Skin epidermis (tissue), 12 donors: ENCODE results near the gene MRPS18A.
A peak's percentile ranks its signal among the peaks of the same experiment; 100 is the strongest.

Experiments
- H3K27ac ChIP-seq, 21 experiments: fragments of 200-600 bp; sonication (generic) in 11 of 21; one replicate each; pipeline ENCODE4 v1.5.0; 2020; ENCODE audit warnings: mild to moderate bottlenecking in 3 of 21, inconsistent platforms in 2 of 21, moderate library complexity in 2 of 21
- H3K4me3 ChIP-seq, 7 experiments: fragments of 200-600 bp; sonication (generic) in 2 of 7; one replicate each; pipeline ENCODE4 v1.5.0; 2020; ENCODE audit warnings: inconsistent platforms in 2 of 7, mild to moderate bottlenecking in 2 of 7, moderate library complexity in 1 of 7

Gene MRPS18A

DNA sequence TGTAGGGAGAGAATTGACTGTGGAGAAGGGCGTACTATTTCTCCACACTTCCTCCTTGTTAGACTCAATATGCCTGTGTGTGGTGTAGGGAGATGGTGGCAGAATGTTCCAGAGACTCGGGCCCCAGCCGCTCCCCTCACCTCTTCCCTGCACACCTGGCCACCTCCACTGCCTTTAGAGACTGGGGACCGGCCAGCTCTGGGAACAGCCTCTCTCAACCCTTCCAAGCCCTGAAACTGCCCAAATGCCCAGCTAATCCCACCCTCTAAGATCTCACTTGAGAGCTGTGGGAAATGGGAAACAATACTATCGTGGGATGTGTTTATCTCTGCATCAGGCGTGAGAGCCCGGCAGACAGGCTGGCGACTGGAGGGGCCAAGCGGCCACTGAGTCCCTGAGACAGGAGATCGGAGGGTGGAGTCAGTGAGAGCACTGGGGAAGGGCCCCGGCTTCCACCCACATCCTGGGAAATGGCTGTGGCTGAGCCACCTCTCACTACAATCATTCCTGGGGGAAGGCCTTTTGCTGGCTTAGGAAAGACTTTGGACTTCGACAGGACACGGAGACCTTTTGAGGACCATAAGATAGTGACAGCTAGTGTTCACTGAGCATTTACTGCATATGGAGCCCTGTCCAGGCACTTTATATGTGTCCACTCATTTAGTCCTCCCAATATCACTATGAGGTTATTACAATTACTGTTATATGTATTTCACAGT lies 31.0 kb upstream of the MRPS18A start:
- H3K27ac ChIP-seq: no peak overlapping the region
- H3K4me3 ChIP-seq: no peak overlapping the region

DNA sequence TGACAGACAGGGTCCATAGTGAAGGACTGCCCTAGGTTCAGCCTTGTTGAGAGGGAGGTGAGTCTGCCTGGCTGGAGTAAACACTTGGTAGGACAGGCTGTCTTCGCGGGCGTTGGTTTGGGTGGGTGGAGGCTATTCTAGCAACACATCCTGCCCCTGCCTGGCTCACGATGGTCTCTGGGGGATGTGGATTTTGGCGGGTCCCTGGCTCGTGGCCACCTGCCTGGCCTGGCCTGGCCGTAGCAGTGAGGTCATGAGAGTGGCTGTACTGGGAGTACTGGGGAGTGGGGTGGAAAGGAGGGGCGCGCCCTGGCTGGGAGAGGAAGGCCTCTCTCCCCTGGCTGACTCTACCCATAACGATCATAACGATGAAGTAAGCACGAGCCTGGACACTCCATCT lies 30.2 kb upstream of the MRPS18A start:
- H3K4me3 ChIP-seq: no peak overlapping the region
- H3K27ac ChIP-seq: no peak overlapping the region

DNA sequence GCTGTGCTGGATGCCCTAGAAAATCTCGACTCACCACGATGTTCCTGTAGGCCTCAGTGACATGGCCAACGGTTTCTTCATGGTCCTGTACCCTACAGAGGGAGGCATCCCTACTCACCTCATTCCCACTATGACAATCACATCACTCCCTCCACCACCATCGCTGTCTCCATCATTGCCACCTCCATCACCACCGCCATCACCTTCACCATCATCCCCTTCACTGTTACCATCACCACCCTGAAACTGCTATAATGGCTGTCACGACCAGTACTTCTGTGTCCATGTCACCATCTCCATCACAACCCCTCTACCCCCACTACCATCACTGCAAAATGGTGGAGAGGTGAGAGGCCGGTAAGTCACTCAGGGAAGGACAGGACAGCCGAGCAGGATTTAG lies 29.8 kb upstream of the MRPS18A start:
- Histone ChIP-seq H3K27ac (peak overlapping the region in 1 of 21 experiments; percentile 33), H3K4me3 (no peak overlapping the region)

DNA sequence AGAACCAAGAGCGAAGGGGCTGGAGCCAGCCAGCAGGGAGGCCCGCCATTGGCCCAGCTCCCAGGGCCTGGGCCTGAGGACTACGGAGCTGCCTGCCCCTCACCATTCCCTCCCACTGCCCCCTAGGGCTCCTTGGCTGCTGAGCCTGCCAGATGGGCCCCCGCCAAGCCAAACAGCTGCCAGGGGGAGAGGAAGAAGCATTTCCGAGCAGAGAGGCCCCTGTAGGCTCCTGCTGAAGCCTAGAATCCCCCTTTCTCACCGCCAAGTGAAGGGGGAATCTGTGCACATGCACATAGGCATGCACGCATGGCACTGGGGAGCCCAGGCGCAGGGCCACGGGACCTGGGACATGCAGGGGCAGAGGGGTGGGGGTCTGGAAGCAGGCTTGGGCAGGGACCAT lies 28.5 kb upstream of the MRPS18A start:
- no peak overlapping the region for H3K4me3 ChIP-seq
- H3K27ac ChIP-seq: no peak overlapping the region

DNA sequence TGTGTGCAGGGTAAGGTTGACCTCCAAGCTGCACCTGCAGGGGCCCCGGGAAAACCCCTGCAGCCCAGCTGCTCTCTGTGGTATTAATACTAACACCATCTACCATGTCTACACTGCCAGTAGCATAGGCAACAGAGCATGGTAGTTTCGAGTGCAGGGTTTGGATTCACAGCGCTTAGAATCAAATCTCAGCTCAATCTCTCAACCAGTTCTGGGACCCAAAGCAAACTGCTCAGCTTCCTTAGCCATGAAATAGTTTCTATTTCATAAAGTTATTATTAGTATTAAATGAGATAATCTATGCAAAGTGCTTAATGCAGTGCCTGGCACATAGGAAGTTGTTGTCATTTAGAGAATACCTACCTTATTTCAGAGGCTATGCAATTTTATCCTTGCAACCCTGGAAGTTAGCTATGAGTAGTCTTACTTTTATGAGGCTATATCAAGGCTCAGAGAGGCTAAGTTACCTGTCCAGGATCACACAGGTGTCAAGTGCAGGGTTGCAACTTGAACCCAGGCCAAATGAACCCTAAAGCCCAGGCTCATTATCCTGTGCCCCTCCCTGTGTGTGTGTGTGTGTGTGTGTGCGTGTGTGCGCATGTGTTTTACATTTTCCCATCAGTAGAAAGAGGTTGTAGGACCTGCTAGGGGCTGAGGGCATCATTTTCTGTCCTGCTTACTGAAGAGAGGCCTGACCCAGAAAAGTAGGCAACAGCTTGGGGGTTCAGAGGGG lies 27.6 kb upstream of the MRPS18A start:
- Histone ChIP-seq H3K4me3 (no peak overlapping the region), H3K27ac (peak overlapping the region in 2 of 21 experiments; percentile 3 to 33)

DNA sequence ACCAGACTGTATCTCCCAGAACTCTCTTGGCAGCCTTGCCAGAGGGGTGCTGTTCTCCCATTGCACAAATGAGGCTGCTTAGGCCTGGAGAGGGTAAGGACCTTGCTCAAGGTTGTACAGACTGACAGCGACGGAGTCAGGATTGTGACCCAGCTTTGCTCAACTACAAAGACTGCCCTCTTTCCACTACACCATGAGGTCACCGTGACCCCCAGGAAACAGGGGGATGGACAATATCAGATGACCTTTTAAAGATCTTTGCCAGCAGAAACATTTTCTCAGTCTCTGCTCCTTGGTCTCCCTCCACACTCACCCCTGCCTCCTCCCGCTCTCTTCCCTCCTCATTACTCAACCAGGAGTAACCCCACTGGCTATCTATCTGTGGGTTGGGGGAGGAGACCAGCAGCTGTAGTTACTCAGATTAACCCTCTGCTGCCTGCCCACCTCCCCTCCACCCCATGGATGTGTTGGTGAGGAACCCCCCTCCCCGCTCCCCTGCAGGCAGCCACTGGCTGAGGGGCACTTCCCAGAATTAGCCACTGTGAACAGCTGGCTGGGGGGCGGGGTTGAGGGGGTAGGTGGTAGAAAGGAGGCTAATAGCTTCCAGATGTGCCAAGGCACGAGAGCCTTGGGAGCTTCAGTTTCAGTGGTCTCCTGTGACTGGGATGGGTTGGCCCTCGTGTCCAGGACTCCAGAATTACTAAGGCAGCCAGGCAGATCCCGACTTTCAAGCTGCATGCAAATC lies 26.9 kb upstream of the MRPS18A start:
- no peak overlapping the region for H3K4me3 ChIP-seq
- H3K27ac ChIP-seq: peak overlapping the region in 2 of 21 experiments; percentile 3 to 41

DNA sequence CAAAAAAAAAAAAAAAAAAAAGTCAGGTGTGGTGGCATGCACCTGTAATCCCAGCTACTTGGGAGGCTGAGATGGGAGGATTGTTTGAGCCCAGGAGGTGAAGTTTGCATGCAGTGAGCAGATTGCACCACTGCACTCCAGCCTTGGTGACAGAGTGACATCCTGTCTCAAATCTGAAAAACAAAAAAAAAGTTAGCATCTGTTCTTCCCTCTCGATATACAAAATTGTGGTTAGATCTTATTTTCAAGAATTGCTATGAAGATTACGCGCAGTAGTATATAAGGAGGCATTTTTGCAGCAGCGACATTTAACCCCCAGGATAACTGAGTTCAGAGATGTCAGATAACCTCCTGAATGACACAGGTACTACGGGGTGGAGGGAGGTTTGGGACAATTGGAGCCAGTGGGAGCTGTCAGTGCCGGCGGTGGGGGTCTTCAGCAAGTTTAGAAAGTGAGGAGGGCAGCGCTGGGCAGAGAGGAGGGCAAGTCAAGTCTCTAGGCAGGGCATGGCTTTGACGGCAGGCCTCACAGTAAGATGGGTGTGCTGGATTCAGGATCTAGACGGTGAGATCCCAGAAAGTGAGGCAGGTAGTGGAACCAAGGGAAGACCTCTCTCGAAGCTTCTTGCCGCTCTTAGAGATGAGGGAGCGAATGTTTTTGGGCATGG lies 26.2 kb upstream of the MRPS18A start:
- Histone ChIP-seq H3K4me3 (no peak overlapping the region), H3K27ac (peak overlapping the region in 1 of 21 experiments; percentile 41)

DNA sequence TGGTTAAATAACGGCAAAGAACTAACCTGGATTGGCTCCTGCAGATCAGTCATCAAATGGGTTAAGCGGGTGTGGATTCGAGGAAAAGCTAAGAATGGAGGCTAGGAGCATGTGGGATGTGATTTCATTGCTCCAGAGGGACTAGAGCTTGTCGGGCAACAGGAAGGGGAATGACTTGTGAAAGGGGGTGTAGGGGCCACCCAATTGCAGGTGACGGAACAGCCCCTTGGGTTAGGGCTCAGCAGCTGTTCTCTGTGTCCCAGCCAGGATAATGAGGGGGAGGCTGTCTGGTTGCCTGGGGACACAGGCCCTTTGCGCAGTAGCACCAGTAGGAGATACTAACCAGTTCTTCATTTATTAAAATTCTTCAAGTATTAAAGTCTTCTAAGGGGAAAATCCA lies 25.0 kb upstream of the MRPS18A start:
- Histone ChIP-seq H3K27ac (no peak overlapping the region), H3K4me3 (no peak overlapping the region)

DNA sequence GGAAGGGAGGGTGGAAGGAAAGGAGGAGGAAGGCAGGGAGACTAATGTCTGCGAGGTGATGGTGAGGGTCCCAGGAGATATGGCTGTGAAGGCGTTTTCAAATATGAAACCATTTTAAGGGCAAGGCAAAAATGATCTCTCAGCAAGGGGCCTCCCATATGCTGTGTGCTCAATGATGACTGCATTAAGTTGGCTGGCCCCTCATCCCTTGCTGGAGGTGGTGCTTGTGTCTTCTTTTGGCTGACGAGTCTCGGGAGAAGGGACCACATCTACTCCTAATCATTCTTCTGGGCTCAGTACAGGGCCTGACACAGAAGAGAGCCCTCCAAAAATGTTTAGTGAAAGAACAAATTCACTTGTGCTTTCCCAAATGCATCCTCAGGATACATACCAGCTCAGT lies 23.0 kb upstream of the MRPS18A start:
- H3K27ac ChIP-seq: no peak overlapping the region
- no peak overlapping the region for H3K4me3 ChIP-seq

DNA sequence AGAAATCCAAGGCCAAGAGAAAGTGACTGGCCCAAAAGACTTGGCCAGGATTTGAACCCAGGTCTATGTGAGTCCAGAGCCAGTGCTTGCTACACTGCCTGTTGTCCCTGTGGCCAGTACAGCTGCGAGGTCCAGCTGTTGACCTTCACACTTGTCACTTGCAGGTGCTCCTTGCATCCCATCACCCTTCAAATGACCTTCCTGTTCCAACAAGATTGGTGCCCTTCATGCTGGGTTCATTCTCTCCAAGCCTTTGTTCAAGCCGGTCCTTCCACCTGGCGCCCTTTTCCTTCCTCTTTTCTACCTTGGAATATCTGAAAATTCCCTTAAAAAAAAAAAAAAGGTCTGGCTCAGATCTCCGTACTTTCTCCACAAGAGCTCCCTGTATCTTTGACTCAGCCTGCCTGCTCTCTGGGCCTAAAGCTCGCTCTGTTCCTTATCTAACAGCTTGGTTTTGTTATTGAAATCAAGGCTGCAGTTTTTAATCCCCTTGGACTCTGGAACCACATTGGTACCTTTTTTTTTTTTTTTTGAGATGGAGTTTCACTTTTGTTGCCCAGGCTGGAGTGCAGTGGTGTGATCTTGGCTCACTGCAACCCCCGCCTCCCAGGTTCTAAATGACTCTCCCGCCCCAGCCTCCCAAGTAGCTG lies 22.2 kb upstream of the MRPS18A start:
- Histone ChIP-seq H3K4me3 (no peak overlapping the region), H3K27ac (peak overlapping the region in 3 of 21 experiments; percentile 10 to 38 (median 19))

DNA sequence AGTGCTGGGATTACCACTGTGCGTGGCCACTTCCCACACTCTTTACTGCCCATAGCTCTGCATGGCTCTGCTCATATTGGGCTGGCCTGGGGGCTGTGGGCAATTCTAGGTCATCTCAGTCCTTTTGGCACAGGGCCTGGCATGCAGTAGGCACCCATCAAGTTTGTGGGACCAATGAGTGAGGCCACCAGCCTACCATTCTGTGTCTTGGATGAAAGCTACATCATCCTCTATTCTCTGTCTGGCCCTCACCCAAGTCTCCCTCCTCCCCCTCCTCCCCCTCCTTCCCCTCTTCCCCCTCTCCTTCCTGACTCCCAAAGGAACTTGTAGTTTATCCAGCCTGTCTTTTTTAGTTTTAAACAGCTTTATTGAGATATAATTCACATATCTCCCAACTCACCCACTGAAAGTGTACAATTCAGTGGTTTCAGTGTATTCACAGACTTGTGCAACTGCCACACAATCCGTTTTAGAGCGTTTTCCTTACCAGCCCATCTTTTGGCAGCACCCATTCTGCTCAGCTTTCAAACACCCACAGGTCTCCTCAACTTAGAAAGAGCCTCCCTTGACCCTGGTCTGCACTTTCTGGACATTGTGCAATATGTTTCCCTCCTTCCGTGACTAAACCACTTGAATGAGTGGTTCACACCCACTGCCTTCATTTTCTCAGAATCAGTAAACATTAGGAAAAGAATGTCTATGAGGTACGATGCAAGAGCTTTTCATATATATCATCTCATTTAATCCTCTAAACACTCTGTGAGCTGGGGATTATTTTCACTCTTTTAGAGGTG lies 21.5 kb upstream of the MRPS18A start:
- peak overlapping the region in 3 of 21 experiments; percentile 10 to 38 (median 19) for H3K27ac ChIP-seq
- no peak overlapping the region for H3K4me3 ChIP-seq

DNA sequence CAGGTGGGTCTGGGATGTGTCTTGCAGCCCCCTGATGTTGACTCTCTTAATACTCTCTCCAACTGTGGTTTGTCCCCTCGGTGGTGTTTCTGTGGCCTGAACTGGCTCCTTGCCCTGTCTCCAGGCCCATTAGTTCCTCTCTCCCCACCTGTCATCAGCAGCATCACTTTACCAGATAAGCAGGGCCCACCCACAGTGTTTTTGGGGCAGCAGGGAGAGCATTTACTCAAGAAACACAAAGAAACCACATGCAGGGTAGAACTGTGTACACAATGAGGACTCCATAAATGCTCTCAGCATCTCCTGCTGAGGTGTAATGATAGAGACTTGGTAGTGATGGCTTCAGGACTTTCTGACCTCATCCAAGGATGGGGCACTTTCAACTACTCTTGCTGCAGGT lies 20.2 kb upstream of the MRPS18A start:
- Histone ChIP-seq H3K4me3 (no peak overlapping the region), H3K27ac (no peak overlapping the region)

DNA sequence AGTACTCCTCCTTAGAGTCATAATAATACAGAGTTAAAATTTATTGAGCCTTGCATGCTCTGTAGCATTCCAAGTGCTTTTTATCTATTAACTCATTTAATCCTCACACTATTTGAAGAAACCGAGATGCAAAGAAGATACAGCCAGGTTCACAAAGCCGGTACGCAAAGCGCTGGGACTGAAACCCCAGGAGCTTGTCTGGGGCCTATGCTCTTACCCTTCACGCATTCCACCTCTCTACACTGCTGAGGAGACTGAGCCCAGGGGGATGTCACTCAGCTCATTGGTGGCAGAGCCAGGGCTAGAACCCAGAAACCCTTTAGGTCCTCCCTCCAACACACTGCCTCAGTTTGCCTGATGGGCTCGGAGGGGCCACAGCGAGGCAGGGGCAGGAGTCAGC lies 19.7 kb upstream of the MRPS18A start:
- Histone ChIP-seq H3K4me3 (no peak overlapping the region), H3K27ac (no peak overlapping the region)

DNA sequence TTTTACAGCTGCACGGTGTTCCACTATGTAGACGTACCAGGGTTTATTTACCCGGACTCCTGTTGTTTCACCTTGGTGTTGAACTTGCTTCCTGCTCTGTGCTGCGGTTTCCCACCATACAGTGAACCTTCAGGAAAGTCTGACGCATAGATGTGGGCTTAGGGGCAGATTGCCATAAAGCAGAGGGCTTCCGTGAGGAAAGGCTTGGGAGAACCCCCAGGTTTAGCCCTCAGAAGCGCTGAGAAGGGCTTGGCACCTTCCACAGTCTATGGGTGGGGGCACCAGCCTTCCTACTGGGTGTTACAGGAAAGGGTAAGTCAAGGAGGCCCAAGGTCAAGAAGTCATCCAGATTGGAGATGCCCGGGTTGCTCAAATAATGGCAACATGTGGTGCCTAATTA lies 19.2 kb upstream of the MRPS18A start:
- Histone ChIP-seq H3K4me3 (no peak overlapping the region), H3K27ac (peak overlapping the region in 2 of 21 experiments; percentile 21 to 27)

DNA sequence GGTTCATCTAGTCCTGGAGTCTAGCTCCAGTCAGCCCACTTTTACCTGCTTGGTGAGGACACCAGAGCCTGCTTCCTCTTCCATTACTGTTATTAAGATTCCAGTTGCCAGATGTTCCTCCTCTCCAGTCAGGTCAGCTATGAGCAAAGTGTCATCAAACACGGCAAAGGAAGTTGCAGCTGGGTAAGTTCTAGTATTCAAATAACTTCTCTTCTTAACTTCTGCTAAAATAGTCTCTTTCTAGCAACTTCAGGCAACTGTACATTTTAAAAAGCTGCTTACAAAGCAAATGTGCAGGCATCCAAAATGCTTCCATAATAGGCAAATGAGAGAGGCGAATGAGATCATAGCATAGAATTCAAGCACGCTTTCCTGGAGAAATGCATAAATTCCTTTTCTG lies 18.4 kb upstream of the MRPS18A start:
- peak overlapping the region in 1 of 21 experiments; percentile 21 for H3K27ac ChIP-seq
- H3K4me3 ChIP-seq: no peak overlapping the region

DNA sequence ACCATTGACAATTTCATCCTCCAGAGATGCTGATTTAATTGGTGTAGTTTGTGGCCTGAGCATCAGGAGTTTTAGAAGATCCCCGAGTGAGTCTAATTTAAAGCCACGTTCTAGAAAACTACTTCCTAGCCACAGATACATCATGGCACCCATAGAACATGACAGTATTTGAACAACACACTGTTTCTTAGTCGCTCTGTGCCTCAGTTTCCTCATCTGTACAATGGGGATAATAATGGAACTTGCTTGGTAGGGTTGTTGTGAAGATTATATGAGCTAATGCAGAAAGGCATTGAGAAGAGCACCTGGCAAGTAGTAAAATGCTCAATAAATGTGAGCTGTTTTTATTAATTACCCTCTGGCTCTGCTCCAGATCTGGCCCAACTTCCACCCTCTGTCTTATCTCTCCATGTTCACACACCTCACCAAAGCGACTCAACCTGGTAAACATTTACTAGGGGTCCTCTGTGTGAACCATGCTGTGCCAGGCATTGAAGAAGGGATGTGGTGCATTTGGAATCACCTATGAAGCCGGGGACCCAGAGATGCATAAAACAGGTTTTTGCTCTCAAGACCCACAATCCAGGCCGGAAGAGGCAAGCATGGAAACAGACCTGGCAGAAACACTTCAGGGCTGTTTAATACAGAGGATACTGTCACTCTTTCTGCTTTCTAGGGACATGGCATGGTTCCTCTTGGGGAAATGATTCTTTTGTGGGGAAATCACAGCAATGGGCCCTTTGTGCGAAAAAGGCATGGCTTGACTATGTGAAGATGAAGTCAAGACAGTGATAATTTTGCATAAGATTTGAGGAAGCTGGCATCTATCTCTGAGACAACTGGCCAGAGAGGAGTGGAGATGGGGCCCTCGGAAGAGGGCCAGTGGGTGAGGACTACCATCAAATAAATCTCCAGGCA lies 16.2 kb upstream of the MRPS18A start:
- peak overlapping the region in 10 of 21 experiments; percentile 31 to 81 (median 70) for H3K27ac ChIP-seq
- H3K4me3 ChIP-seq: no peak overlapping the region

DNA sequence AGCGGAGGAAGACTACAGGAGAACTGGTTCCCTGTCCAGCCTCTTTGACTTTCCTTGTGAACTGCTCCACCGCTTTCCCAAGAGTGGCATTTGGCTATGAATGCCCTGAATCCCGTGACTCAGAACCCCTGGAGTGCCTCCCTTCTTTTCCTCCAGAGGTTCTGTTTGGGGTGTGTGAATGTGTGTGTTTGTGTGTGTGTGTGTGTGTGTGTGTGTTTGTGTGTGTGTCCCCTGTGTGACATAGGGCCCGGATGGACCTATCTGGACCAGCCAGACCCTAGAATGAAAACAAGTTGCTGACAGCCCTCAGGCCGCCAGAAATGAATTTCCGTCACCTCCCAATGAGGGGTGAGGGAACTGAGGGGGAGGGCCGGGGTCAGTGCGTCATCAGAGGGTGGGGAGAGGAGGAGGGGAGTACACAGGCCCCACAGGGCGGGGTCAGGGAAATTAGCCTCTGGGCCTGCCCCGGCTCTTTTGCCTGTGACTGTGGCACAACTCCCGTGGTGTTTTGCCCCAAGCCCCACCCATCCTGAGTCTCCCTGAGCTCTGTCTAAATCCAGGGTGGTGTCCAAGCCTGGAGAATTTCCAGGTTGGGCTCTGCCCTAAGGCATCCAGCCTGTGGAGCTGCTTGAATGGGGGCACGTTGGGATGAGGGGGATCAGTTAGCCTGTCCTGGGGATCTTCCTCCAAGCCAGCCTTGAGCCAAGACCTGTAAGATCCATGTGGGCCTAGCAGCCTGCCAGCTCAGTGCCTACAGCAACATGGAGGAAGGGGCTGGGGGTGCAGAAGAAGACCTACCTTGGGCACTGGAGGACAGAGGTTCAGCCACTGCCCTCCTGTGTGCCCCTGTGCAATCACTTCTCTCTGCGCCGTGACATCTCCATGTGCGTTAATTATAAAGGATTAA lies 15.2 kb upstream of the MRPS18A start:
- Histone ChIP-seq H3K4me3 (no peak overlapping the region), H3K27ac (peak overlapping the region in 18 of 21 experiments; percentile 3 to 81 (median 60))
